Hair follicular keratinocyte (primary cell): Measurements from ENCODE around the gene CCL25. TPM values are rescaled to one million over a fixed set of nuclear protein-coding genes. Genes with fewer than 3 reads are reported as not detected.

Experiments used
- total RNA-seq: library from RNA; depleted of rRNA; stranded (reverse); fragments of >200 nt; gene quantifications from 2 replicates; pipeline ENCODE4 v1.2.3, GENCODE V29; 2015

CCL25 gene, protein sequence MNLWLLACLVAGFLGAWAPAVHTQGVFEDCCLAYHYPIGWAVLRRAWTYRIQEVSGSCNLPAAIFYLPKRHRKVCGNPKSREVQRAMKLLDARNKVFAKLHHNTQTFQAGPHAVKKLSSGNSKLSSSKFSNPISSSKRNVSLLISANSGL
- not detected in 2 replicates for total RNA-seq

DNA sequence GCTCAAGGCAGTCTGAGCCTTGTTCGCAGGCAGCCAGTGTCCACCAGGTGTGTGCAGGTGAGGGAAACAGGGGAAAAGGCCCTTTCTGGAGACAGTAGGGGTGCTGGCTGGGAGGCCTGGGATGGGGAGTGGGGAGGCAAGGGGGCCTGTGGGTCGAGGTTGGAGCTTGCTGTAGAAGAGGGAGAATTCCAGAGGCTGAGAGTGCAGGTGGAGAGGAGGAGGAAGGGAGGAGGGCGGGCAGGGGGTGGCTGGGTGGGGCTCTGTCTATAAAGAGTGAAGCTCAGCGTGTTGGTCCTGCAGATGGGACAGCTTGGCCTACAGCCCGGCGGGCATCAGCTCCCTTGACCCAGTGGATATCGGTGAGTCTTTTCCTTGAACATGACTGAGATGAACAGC is at the start of gene CCL25:
Gene CCL25, plus strand, starts transcription at position 297 of the 396 bp plus-strand sequence. CDS start 290 bp downstream, outside the sequence.

DNA sequence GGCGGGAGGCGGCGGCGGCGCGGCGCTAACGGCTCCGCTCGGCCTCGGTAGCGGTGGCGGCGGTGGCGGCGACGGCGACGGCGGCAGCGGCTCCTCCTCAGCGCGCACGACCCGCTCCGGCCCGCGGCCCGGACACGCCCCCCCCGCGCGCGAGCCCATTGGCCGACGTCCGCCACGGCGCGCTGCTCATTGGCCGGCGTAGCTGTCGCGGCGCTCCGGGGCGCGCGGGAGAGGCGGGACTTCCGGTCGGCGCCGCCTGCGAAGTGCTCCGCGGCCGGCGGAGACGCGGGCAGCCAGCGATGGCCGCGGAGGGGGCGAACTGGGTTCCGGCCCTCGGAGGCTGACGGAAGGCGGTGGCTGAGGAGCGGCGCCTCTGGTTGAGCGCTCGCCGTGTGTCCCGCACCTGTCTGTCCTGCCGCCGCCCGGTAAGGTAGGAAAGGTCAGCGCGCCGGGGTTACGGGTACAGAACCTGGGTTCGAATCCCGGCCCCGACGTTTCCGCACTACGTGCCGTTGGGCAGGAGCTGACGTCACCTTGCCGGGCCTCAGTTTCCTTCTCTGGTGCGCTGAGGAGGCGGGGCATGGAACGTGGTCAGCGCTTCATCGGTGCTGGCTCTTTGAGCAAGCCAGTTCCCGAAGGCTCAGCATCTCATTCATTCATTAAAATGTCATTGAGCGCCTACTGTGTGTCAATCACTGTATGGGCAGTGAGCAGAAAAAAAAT is 46.9 kb upstream of the CCL25 start, which contains the start of gene ELAVL1:
Gene ELAVL1, minus strand, starts transcription at position 108 of the 723 bp plus-strand sequence. CDS start 13,826 bp downstream, outside the sequence.

Other genes with a start within 250 kb of the CCL25 start
- 14.2 and 18.0 TPM in 2 replicates for gene EVI5L, start 222.5 kb upstream of the CCL25 start, total RNA-seq
- not detected in 2 replicates for gene PRR36, start 178.4 kb upstream of the CCL25 start, total RNA-seq
- 7.6 and 9.9 TPM in 2 replicates for gene LRRC8E, start 164.2 kb upstream of the CCL25 start, total RNA-seq
- gene MAP2K7, start 148.9 kb upstream of the CCL25 start, total RNA-seq, result 14.2 and 14.5 TPM in 2 replicates
- gene TGFBR3L, start 137.9 kb upstream of the CCL25 start, total RNA-seq, result 0.84 and 7.5 TPM in 2 replicates
- 26.7 and 36.4 TPM in 2 replicates for gene SNAPC2, start 132.4 kb upstream of the CCL25 start, total RNA-seq
- 0.86 and 1.1 TPM in 2 replicates for gene CTXN1, start 126.6 kb upstream of the CCL25 start, total RNA-seq
- 63.9 and 72.7 TPM in 2 replicates for gene TIMM44, start 109.1 kb upstream of the CCL25 start, total RNA-seq
- gene ELAVL1, start 47.1 kb upstream of the CCL25 start, total RNA-seq, result 30.1 and 51.3 TPM in 2 replicates
- not detected in 2 replicates for gene FBN3, start 96.8 kb downstream of the CCL25 start, total RNA-seq
- gene CERS4, start 156.6 kb downstream of the CCL25 start, total RNA-seq, result 7.3 and 9.1 TPM in 2 replicates